T-helper 1 cell (primary cell): ENCODE results near the gene ZBTB2.
A peak's percentile ranks its signal among the peaks of the same experiment; 100 is the strongest.
"Not testable (repeated sequence)": the region's sequence is repeated elsewhere in the genome, so short reads cannot be mapped to it uniquely, and the experiment has no call there.

ENCODE experiments used
- DNase-seq, 5 donors: peaks; one replicate each; pipeline ENCODE4 v3.0.0-alpha.2; 2012 to 2020

ZBTB2 gene

GRCh38 chr6:151399679-151400078 is 8.3 kb upstream of the ZBTB2 start:
- no peak for DNase-seq

GRCh38 chr6:151393410-151393809 is 2.1 kb upstream of the ZBTB2 start:
- DNase-seq: no peak

- DNase-seq: no peak
These were observed 1.1 kb upstream of the ZBTB2 start for GRCh38 chr6:151392427-151392826.

- peak in 4 of 5 donors; percentile 72 to 83 (median 80) for DNase-seq
These were observed 398 bp downstream of the ZBTB2 start for GRCh38 chr6:151390851-151391470.

- DNase-seq: peak; percentile 93 to 100 (median 97)
These were observed 996 bp downstream of the ZBTB2 start for GRCh38 chr6:151390276-151390850.

- peak in 1 of 5 donors; percentile 42 for DNase-seq
These were observed 1.6 kb downstream of the ZBTB2 start for GRCh38 chr6:151389618-151390275.

- peak in 1 of 5 donors; percentile 17 for DNase-seq
These were observed 2.3 kb downstream of the ZBTB2 start for GRCh38 chr6:151388997-151389617.

- no peak for DNase-seq
These were observed 3.1 kb downstream of the ZBTB2 start for GRCh38 chr6:151388236-151388635.

GRCh38 chr6:151387175-151387970 is 4.0 kb downstream of the ZBTB2 start:
- DNase-seq: no peak

- peak in 1 of 5 donors; percentile 30 for DNase-seq
These were observed 6.2 kb downstream of the ZBTB2 start for GRCh38 chr6:151385177-151385576.

- DNase-seq: no peak
These were observed 7.2 kb downstream of the ZBTB2 start for GRCh38 chr6:151384151-151384550.

GRCh38 chr6:151382631-151383030 is 8.7 kb downstream of the ZBTB2 start:
- DNase-seq: not testable (repeated sequence)

- DNase-seq: peak in 1 of 5 donors; percentile 57
These were observed 9.6 kb downstream of the ZBTB2 start for GRCh38 chr6:151381722-151382121.

- no peak for DNase-seq
These were observed 10.5 kb downstream of the ZBTB2 start for GRCh38 chr6:151380848-151381205.

GRCh38 chr6:151379933-151380847 is 11.2 kb downstream of the ZBTB2 start:
- peak in 2 of 5 donors; percentile 18 to 63 for DNase-seq

GRCh38 chr6:151377095-151377494 is 14.3 kb downstream of the ZBTB2 start:
- no peak for DNase-seq

GRCh38 chr6:151376440-151376839 is 14.9 kb downstream of the ZBTB2 start:
- DNase-seq: peak in 1 of 5 donors; percentile 28

GRCh38 chr6:151375833-151376232 is 15.5 kb downstream of the ZBTB2 start:
- no peak for DNase-seq

- DNase-seq: peak in 1 of 5 donors; percentile 64
These were observed 17.2 kb downstream of the ZBTB2 start for GRCh38 chr6:151374036-151374683.

GRCh38 chr6:151372164-151372563 is 19.2 kb downstream of the ZBTB2 start:
- DNase-seq: peak in 1 of 5 donors; percentile 44

- no peak for DNase-seq
These were observed 20.8 kb downstream of the ZBTB2 start for GRCh38 chr6:151370509-151371078.
